Pons (tissue), 1 donor: Measurements from ENCODE around the gene LRRC37A3.
"Not testable (repeated sequence)": the region's sequence is repeated elsewhere in the genome, so short reads cannot be mapped to it uniquely, and the experiment has no call there.

Source experiments
- DNase-seq: peaks from one replicate; pipeline ENCODE4 v3.0.0-alpha.2; 2016; ENCODE audit warnings: low spot score

Gene LRRC37A3

DNA sequence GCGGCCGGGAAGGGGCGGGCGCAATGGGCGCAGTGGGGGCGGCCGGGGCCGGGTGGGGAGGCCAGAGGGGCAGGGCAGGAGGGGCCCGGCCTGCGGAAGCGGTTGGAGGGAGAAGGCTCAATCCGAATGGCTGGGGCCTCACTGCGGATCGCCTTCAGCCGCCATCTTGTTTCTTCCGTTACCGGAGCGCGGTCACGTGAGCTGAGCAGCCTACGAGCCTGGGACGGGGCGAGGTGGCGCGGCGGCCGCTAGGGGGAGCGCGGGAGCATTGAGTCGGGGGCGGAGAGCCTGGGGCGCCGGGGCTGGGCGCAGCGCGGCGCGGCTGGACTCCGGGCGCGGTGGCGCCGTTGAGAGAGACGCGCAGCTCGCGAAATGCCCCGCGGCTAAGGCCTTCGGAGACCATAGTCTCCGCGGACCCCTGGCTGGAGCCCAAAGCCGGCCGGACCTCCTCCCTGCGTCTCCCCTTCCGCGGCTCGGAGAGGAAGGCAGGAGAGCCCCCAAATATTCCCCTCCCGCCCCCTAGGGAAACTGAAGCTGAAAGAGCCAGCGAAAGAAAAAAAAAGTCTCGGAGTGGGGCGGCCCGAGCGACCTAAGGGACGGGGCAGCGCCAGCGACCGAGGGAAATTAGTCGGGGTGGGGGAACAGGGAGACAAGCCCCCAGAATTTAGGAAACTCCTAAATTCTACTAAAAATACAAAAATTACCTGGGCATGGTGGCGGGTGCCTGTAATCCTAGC is at the start of gene LRRC37A3:
Gene LRRC37A3 (minus strand): TSS at position 190 of the 737 bp plus-strand sequence. CDS start 22,221 bp downstream, outside the sequence.
- DNase-seq = peak; percentile 96

DNA sequence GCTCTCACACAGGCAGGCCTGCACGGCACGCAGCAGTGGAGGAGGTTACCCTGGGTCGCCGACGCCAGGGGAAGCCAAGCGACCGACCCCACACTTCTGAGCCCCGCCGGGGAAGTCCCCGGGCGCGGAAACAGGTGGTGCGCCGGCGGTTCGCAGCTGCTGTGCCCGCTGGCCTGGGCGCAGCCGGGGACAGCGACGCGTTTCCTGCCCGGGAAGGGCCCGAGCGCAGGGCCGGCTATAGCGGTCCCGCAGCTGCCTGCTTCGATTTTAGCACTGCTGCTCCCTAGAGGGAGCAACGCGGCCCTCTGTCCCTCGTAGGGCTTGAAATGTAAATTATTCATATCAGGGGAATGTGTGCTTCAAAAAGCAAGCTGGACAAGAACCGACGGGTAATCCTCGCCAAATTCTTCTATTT is 46.6 kb upstream of the LRRC37A3 start:
- DNase-seq = peak; percentile 34

DNA sequence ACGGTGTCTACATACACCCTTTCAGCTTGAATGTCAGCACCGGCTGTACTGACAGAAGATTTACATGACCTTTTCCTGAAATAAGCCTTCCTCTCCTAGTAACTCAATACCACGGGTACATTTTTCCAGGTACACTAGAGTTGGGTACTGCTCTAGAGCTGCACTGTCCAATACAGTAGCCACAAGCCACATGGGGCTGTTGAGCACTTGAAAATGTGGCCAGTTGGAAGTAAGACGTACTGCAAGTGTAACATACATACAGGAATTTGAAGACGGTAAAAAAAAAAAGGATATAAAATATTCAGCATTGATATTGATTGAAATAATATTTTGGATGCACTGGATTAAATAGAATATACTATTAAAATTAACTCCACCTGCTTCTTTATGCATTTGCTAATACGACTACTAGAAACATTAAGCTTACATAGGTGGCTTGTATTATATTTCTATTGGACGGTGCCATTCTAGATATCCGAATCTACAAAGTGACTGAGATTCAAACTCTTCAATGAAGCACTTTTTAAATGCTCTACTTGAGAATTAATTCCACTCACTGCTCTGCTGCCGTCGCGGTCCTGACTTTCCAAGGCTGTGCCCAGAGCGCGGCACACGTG is 46.1 kb upstream of the LRRC37A3 start:
- DNase-seq = not testable (repeated sequence)

DNA sequence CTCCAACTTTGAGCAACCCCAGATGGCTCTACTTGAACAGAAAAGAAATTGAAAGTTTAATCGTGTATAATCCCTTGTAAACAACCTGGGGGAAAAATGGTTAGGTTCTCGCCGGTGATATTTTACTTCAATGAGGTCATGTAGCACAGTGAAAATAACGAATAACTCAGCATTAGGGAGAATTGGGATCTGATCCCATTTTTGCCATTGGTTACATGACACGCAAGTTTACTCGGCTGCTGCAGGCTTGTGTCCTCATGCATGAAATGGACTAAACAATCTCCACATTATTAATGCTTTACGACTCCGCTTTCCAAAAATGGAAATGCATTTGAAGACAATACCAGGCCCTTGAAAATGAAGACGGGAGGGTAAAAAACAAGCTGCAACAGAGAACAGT is 45.5 kb upstream of the LRRC37A3 start:
- DNase-seq = no peak

GRCh38 chr17:64963814-64964213 is 44.5 kb upstream of the LRRC37A3 start:
- not testable (repeated sequence) for DNase-seq

DNA sequence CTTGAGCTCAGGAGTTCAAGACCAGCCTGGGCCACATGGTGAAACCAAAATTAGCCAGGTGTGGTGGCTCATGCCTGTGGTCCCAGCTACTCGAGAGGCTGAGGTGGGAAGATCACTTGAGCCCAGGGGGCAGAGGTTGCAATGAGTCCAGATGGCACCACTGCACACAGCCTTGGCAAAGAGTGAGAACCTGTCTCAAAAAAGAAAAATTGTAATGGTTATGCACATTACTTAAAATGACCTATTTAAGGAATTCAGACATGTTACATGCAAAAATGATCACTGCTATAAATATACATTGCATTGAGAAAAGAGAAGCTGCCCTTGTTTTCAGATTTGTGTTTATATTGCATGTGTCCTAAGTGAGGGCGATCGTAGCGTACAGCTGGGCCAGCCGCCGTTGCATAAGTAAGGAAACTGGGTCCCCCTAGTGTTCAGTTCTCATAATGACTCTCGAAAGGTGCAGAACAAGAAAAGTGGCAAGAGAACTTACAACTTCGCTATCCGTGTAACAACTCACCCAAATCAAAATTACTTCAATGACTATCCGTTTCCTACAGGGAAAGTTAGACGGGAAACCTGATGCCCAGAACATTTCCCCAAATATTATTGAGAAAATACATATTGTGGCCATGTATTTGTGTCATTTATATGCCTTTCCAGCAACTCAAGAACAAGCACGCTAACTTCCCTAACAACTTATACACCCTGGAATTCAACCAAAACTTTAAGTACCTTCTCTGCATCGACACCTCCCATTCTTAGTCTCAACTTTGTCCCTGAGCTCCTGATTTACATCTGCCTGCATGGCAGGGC is 42.5 kb upstream of the LRRC37A3 start:
- DNase-seq = peak; percentile 83

DNA sequence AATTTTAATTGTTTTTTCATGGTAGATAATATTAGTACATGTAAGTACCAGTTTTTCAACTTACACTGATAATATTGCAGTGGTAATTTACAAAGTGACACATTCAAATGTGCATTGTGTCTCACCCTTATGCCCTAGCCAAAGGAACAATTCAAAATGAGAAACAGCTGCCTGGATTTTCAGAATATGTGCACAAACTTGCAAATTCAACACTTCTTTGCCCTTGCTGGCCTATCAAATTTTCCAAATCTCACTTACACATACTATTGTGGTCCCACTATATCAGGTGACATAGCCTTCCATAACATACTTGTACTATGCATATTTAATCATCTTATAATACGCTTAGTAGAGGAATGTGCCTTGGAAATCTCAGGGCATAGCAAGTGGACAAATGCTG is 32.6 kb upstream of the LRRC37A3 start:
- DNase-seq = no peak

GRCh38 chr17:64950871-64951270 is 31.6 kb upstream of the LRRC37A3 start:
- DNase-seq = no peak

DNA sequence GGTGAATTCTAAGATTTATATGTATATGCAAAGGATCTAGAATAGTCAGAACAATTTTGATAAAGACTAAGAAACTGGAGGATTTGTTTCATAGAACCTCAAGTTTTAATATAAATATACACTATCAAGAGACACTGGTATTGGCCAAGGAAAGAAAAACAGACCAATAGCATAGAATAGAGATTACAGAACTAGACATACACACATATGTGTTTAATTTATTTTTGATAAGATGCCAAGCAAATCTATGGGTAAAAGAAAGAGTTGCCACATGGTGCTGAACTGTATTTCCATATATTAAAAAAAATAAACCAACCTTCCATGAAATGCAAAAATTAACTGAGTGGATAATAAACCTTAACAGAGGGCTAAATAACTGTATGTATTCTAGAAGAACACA is 27.9 kb upstream of the LRRC37A3 start:
- DNase-seq = no peak

DNA sequence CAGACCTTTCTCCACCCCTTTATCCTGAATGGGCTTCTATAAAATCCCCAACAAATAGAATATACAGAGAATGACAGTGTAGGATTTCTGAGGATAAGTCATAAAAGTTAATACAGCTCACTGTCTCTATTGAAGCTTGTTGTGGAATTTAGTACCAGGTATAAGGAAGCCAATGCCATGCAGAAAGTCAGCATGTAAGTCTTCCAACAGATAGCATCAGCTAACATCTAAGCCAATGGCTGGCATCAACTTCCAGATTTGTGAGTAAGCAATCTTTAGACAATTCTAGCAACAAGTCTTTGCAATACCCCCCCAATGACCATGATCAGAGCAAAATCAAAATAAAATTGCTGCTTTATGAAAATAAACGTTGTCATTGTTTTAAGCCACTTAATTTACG is 22.5 kb upstream of the LRRC37A3 start:
- DNase-seq = no peak

DNA sequence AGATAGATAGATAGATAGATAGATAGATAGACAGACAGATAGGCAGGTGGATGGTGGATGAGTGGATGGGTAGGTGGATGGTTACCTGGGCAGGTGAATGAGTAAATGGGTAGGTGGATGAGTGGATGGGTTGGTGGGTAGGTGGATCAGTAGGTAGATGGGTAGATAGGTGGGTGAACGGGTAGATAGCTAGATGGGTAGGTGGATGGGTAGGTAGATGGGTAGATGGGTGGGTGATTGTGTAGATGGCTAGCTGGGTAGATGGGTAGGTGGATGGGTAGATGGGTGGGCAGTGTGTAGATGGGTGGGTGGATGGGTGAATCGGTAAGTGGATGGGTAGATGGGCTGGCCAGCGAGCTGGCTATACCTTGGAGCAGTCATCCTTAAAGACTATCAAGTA is 21.8 kb upstream of the LRRC37A3 start:
- DNase-seq = no peak

GRCh38 chr17:64940055-64940454 is 20.8 kb upstream of the LRRC37A3 start:
- DNase-seq = no peak

- no peak for DNase-seq
Observed at GRCh38 chr17:64938925-64939474, 19.7 kb upstream of the LRRC37A3 start.

DNA sequence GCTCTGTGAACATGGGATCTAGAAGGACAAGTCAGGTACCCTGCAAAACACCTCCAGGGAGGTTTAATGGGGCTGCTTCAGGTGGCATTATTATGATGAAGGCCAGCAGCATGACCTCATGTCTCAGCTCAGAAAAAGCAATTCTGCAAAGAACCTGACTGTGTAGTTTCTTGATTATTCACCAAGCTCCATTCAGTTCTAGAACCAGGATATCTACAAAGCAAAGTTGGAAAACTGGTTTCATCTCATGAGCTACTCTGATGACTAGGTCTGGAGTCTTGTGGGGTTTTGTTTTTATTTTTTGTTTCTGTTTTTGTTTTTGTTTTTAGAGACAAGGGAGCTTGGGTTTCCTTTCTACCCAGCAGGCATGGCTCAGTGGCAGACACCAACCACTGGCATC is 19.0 kb upstream of the LRRC37A3 start:
- DNase-seq = no peak

- no peak for DNase-seq
Observed at GRCh38 chr17:64936117-64936516, 16.8 kb upstream of the LRRC37A3 start.

- DNase-seq = not testable (repeated sequence)
Observed at GRCh38 chr17:64934284-64934778, 15.1 kb upstream of the LRRC37A3 start.

DNA sequence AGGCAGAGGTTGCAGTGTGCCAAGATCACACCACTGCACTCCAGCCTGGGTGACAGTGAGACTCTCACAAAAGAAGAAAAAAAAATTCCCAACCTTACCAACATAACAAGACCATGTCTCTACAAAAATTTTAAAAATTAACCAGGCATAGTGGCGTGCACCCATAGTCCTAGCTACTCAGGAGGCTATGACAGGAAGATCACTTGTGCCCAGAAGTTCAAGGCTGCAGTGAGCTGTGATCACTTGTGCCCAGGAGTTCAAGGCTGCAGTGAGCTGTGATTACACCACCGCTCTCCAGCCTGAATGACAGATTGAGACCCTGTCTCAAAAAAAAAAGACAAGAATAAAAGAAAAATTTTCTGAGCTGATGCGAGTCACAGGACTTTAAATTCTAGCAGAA is 13.6 kb upstream of the LRRC37A3 start:
- DNase-seq = not testable (repeated sequence)

DNA sequence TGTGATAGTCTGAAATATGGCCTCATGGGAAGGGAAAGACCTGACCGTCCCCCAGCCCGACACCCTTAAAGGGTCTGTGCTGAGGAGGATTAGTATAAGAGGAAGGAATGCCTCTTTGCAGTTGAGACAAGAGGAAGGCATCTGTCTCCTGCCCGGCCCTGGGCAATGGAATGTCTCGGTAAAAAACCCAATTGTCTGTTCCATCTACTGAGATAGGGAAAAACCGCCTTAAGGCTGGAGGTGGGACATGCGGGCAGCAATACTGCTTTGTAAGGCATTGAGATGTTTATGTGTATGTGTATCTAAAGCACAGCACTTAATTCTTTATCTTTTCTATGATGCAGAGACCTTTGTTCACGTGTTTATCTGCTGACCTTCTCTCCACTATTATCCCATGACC is 11.1 kb upstream of the LRRC37A3 start:
- not testable (repeated sequence) for DNase-seq

DNA sequence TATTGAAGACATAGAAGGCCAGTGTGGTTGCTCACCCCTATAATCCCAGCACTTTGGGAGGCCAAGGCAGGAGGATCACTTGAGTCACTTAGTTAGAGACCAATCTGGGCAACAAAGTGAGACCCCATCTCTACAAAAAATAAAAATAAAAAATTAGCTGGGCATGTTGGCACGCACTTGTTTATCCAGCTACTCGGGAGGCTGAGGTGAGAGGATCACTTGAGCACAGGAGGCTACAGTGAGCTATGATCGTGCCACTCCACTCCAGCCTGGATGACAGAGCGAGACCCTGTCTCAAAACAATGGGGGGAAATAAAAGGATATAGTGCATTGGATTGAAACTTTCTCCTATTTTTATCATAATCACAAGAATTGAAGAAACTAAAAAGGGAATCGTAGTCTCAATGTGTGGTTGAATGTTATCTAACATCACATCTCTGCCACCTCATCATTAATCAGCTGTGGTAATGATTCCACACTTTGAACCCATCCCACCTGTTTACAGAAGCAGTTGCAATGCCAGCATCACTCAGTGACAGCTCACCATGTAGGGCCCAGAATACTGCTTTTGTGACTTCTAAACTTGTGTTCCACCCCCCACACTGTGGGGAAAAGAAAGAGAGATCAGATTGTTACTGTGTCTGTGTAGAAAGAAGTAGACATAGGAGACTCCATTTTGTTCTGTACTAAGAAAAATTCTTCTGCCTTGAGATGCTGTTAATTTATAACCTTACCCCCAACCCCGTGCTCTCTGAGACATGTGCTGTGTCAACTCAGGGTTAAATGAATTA is 10.3 kb upstream of the LRRC37A3 start:
- not testable (repeated sequence) for DNase-seq

DNA sequence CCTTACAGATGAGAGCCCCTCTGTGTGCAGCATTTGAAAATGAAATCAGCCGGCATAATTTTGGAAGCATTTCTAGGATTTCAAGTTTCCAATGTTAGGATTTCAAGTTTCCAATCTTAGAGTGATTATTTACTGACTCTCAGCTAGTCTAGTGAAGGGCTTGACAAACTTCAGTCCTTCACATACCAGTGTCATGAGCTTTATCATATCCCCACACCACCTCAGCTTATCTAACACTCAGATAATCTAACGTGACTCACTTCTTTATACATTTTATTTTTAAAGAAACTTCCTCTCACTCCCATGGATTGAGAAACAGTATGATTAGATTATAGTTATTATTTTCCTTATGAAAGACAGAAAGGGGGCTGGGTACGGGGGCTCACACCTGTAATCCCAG is 9.4 kb upstream of the LRRC37A3 start:
- DNase-seq = not testable (repeated sequence)

DNA sequence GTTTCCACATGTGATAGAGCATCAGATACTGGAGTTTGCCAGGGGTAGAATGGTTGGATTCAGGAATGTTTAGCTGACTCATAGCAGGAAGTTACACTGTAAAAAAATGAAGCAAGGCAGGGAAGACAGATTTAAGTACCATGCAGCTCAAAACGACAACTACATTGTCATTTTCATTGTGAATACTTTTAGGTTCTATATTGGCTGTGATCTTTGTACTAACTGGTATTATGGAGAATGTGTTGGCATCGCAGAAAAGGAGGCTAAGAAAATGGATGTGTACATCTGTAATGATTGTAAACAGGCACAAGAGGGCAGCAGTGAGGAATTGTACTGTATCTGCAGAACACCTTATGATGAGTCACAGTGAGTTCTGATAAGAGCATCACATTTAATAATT is 8.2 kb upstream of the LRRC37A3 start:
- peak; percentile 84 for DNase-seq
